Measurements from ENCODE around the gene CENPT.

- TF ChIP-seq POLR2A (IDR thresholded peaks at IDR 0.05), result no peak
- TF ChIP-seq CTCF (IDR thresholded peaks at IDR 0.05), result no peak
Measured at GRCh38 chr16:67861877-67862276, 14.4 kb upstream of the CENPT start.
